T-helper 2 cell (primary cell): ENCODE measurements around the gene BFSP1.
A peak's percentile ranks its signal among the peaks of the same experiment; 100 is the strongest.

ENCODE experiments used
- DNase-seq, 5 experiments: peaks; one replicate each; pipeline versions ENCODE4 v3.0.0 to v3.0.0-alpha.2; 2012 to 2022

Gene BFSP1

DNA sequence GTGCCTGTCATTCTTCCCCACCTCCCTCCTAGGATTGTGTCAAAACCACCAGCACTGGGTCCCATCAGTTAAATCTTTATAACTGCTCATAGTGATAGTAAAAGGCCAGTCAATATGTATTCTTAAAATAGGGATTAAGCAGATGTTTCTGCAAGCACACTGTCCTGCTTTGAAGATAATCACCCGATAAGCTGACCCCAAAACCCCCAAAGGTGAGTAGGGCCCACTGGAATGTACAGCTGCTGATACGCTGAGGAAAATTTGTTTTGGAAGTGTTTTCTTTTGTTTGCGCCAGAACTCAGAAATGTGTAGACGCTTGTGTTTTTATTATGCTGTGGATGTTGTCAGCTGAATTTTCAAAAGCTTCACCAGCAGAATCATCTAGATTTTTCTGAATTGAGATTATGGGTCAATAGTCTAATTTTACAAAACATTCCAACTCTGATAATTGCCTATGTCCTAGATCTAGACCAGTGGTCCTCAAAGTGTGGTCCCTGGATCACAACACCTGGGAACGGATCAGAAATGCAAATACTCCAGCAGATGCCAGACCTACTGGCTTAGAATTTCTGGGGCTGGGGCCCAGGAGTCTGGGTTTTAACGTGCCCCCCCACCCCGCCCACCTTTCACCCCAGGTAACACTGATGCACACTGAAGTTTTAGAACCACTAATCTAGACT is 11.4 kb downstream of the BFSP1 start:
- DNase-seq: no peak

DNA sequence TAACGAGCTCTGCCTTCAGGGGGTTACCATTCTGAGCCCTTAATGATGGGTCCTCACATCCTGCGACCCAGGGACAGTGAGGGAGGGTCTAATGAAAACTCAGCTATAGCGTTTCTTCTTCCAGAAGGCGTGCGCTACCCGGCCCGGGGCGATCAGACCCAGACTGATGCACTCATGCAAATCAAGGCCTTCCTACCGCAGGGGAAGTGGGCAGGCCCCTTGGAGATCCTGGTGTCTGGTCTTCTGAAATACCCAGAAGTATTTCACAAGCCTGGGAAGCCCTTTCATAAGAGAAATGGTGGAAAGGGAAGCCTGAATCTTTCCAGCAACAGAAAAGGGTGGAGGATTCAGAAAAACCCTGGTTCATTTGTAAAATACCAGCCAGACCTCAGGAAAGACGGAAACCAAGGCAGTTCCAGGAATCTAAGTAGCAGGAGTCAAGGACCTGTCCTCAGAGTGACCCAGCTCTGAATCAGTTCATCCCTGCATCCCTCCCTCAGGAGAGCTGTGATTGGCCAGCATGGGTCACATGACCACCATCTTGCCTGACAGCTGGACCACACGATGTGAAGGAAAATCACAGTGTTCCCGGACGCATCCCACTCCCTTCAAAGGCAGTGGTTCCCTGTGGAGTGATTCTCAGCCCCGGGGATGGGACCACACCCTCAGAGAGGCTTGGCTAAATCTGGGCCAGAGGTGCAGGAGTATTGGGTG is 12.7 kb downstream of the BFSP1 start:
- no peak for DNase-seq

DNA sequence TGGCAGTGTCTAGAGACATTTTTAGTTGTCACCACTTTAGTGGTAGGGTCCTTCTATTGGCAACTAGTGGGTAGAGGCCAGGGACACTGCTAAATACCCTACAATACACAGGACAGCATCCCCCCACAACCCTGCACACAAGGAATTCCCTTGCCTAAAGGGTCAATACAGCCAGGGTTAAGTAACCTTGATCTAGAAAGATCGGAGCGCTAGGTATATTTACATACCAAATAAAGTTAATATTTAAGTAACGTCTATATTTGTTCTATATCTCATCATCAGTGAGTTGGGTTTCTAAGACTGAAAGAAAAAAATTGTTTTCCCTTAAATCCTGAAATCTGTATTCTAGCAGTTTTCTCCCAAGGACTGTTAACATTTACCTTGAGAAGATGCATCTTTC is 16.1 kb downstream of the BFSP1 start:
- DNase-seq: no peak

DNA sequence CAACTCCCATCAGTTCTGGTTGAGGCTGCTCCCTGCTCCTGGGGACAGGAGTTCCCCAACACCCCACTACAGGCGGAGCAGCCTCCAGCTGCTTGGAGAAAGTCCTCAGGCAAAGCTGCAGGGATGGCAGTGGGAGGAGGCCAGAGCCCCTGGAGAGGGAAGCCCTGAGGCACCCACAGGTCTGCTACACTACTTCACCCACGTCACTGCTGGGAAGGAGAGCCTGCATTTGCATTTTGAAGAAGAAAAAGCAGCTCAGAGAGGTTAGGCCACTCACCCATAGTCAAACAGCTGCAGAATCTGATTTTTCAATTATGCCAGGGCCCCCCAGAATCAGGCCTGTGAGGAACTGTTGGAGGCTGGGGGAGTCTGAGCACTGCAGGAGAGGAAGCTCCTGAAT is 17.2 kb downstream of the BFSP1 start:
- DNase-seq: no peak

DNA sequence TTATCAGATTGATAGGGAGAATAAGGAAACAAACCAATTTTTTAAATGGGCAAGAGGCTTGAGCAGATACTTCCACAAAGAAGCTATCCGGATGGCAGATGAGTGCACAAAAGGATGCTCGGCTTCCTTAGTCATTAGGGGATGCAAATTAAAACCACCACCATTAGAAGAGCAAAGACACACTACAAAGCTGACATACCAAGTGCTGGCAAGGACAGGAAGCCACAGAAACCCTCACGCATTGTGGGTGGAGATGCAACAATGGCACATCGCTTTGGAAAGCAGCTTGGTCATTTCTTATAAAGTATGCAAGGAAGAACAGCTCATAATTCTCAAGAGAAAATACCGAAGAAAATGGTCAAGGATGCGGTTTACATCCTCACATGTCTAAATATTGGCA is 19.8 kb downstream of the BFSP1 start:
- DNase-seq: peak in 1 of 5 experiments; percentile 63

DNA sequence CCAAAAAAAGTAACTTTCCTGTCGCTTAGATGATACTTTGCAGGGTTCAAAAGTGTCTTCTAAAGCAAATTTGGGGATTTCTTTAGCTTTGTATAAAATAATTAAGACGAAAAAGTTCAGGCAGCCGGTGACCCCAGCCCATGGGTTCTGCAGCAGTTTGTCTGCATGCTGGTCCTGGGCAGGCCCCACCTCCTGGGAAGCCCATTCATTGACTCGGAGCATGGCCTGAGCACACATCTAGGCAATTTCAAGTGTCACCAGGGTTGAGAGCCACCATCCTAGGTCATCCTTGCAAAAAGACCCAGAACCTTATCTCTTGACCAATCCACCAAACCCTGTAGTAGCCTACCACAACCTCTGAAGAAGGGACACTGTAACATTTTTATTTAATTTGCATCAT is 20.6 kb downstream of the BFSP1 start:
- no peak for DNase-seq

DNA sequence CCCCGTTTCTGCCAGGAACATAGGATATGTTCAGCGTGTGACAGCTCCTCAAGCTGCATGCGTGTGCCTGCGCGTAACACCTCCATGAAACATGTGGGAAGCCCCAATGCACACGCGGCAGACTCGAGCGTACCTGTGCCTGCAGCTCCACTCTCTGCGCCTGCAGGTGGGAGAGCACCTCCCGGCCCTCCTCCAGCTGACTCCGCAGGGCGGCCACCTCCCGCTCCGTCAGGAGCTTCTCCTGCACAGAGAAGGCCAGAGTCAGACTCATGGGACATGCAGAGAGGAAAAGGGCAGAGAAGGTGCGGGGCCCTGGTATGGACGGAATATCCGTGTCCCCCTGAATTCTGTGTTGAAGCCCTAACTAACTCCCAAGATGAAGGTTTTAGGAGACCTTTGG is 22.4 kb downstream of the BFSP1 start:
- DNase-seq: no peak

DNA sequence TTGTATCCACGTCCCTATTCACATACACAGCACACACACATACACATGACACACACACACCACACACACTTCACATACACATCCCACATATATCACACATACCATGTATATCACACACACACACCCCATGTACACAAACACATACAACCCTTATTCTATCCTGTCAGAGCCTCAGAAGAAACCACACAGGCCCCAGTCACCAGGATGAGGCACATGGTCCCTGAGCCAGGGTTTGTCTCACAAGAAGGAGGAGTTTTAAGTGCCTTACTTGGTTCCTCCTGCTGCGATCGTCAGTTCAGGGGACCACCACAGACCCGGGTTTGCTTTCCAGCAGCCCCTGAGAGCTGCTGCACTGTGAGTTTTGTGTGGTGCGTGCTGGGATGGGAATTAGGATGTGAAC is 23.6 kb downstream of the BFSP1 start:
- no peak for DNase-seq

DNA sequence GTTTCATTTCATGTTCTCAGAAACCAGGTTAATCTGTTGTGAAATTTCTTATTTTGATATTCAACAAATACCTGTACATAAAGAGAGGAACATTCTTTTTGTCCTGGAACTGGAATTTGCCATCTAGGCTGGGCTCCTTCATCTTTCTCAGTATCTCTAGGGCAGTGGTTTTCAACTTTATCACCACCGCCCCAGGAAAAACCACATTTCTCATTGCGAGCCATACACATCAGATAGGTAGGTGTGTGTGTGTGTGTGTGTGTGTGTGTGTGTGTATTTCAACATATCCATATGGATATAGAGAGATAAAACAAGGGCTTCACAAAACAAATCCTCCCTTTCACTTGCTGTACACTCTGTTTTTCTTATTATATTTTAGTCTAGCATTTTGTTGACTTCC is 24.1 kb downstream of the BFSP1 start:
- DNase-seq: peak in 1 of 5 experiments; percentile 35

DNA sequence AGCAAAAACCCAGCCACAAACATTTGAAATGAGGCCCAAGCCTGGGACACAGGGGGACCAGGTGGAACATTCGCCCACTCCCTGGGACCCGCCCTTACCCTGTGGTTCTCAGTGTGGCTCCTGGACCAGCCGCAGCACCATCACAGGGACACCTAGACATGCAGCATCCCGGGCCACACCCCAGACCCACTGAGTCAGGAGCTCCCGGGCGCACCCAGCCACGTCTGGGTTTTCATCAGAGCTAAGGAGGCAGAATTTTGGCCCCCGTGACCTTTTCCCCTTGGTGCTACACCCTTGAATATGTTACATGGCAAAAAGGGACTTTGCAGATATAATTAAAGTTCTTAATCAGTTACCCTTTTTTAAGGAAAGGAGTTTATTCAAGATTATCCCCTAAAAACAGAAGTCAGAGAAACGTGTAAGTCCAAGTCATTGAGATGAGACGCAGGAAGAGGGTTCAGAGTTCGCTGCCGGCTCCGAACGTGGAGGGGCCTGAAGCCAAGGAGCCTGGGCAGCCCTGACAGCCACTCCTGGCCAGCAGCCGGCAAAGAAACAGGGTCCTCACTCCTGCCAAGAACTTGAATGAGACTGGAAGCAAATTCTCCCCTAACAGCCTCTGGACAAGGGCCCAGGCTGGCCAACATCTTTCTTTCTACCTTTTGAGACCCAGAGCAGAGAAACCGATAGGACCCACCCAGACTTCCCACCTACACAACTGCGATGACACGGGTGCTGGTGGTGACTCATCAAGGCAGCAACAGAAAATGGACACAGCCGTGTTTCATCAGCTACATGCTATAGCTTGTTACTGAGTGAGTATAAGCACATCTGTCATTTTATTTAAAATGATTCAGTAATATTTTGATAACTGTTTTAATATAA is 25.3 kb downstream of the BFSP1 start:
- DNase-seq: peak in 3 of 5 experiments; percentile 4 to 29 (median 27)

DNA sequence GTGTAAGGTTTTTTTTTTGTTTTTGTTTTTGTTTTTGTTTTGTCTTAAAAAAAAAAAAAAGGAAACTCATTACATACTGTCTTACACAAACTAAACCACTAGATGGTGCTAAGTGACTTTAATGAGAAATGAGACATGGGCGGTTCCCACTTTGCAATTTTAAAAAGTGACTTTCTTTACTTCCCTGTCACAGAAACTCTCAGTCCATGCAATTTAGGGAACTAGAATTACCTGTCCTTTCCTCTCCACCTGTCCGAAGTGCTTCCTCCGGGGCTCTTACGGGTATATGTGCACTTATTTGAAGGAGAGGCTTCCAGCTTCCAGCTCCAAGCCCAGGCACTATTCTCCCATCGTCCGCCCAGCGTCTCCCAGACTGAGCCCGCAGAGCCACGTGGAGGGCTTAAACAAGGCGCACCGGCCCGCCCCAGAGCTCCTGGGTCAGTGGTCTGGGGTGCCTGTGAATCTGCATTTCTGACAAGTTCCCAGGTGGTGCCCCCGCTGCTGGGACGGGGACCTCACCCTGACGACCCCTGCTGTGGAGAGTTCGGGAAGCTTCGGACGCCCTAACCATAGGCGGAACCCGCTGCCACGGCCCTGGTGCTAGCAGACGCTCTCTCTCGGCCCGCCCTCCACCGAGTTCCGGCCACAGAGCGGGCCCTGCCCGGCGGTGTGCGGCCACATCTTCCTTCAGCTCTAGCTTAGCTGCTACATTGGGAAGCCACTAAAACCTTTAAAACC is 26.1 kb downstream of the BFSP1 start:
- peak in 4 of 5 experiments; percentile 21 to 66 (median 39) for DNase-seq

DNA sequence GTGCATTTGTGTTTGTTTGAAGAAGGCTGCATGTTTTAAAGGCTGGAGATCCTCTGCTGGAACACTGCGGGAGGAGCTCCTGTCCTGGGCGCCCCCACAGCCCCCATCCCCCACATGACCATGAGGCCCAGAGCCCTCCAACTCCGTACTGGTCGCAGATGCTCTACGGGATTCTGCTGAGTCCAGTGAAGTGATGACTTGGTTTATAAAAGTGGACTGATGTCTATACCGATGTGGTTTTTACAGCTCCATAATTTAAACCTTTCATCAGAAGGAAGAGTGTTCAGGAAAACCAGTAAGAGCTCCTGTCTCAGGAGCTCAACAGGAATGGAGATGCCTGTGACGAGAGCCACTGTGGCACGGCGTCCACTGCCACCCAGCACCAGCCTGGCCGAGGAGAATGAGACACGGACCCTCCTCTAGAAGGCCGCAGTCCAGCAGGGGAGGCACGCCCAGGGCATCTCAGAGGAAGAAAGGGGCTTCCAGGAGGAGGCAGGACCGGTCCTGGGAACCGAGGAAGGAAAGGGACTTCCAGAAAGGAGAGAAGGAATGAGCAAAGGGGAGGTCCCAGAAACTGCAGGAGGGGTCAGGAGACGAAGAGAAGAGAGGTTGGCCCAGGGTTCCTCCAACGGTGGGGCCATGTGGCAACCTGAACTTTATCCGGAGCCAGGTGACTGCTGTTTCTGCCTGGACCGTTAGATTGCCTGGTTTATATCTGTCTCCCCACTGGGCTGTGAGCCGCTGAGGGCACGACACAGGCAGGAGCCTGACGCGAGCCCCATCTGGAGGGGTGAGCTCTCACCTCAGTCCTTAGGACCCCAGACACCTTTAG is 26.9 kb downstream of the BFSP1 start:
- no peak for DNase-seq

DNA sequence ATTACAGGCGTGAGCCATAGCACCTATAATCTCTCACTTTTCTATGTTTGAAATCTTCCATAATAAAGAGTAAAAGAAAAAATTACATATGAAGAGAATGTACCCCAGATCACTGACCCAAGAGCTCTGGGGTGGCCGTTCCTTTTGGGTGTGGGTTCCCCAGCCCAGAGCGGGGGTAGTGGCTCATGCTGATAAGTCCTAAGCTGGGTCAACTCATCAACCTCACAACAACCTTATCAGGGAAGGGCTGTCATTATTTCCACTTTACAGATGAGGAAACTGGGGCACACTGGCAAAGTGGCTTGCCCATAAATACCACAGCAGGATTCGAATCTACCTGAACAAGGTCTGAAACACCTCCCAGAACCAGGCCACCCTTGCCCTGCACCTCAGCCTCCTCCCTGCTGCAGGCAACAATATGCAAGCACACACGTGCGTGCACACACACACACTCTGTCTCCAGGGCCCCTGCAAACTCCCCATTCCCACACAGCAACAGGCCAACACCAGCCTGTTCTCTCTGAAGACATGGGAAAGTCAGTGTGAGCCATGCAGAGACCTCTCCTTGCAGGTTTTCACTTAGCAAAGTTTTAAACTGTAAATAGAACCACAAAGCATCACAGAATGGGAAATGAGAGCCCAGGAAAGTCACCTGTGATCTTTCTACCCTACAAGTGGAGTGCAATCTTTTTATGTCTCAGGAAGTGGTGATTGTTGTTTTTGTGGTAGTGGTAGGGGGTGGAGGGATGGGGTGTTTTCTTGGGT is 27.7 kb downstream of the BFSP1 start:
- DNase-seq: peak in 1 of 5 experiments; percentile 63

DNA sequence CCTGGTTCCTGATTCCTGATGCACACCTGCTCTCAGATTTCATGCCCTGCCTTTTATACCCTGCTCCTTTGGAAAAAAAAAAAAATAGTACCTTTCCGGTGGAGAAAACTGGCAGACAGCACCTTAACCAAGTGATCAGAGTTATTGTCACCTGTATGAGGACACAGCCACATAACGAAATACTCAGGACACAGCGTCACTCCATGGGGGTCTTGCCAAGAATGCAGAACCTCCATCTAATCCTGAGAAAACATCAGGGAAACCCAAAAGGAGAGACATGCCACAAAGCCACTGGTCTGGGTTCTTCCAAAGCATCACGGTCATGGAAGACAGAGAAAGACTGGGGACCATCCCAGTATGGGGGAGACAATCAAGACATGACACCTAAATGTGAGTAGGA is 29.1 kb downstream of the BFSP1 start:
- no peak for DNase-seq

DNA sequence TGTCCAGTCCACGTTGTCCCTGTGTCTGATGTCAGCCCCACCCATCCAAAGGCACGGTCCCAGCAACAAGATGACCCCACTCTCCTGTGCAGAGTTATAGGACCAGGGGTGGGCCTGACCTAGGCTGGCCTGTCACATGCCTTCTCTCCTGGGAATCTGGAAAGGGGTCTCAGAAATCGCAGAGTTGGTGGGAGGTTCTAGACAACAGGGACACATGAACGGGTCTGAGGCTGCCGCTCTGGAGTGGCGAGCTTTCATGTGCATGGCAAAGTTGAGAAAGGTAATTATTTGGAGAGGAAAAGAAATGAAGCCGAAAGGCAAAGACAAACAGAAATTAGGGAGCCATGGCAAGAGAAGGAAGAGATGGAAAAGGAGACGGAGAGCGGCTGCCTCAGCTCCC is 29.5 kb downstream of the BFSP1 start:
- no peak for DNase-seq

DNA sequence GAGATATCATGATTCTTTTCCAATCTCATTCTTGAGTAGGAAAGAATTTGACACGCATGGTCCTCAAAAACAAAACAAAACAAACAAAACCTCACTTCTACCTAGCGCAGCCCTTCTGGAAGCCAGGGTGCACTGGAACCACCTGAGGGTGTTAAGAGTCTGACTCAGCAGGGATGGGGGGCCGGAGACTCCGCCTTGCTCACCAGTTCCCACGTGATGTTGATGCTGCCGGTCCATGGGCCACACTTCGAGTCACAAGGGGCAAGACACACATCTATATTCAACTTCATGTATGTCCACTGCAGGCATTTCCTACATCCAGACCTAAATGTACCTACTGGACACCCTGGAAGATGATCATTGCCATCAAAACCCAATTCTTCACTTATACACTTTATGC is 30.4 kb downstream of the BFSP1 start:
- DNase-seq: no peak

DNA sequence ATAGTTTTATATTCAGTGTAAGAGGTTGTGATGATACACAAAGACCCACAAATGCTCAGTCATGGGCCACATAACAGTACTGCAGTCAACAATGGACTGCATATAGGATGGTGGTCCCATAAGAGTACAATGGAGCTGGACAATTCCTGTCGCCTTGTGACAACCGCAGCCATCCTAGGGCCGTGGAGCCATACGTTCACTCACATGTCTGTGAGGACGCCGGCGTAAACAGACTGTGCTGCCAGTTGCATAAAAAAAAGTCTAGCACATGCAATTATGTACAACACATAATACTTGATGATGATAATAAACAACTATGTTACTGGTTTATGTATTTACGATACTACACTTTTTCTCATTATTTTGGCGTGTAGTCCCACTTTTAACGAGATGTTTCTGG is 30.9 kb downstream of the BFSP1 start:
- no peak for DNase-seq

DNA sequence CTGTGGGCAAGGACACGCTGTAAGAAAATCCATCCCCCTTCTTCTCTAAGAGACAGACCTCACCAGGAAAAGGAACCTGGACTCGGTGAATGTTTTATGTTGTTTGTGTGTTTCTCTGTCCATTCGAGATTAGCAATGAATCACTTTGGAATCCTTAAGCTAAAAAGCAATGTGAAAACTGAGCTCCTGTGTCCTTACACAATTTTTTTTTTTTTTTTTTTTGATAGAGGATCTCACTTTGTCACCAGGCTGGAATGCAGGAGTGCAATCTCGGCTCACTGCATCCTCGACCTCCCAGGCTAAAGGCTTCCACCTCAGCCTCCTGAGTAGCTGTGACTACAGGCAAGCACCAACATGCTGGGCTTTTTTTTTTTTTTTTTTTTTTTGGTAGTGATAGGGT is 32.1 kb downstream of the BFSP1 start:
- DNase-seq: no peak

DNA sequence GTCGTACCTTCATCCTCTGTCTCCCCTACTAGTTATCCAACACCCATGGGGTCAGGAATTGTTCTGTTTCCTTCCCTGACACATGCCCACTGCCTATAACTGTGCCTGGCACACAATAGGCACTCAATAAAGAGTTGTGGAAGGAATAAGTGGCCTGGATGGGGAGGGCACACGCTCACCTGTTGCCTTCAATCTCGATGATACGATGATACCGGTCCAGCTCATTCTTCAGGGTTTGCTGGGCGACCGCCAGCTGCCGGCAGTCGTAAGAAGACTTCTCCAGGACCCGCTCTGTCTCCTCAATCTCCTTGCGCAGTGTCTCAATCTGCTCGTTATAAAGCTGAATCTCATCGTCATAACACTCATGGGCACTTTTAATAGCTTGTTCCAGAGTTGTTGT is 32.5 kb downstream of the BFSP1 start:
- DNase-seq: no peak

DNA sequence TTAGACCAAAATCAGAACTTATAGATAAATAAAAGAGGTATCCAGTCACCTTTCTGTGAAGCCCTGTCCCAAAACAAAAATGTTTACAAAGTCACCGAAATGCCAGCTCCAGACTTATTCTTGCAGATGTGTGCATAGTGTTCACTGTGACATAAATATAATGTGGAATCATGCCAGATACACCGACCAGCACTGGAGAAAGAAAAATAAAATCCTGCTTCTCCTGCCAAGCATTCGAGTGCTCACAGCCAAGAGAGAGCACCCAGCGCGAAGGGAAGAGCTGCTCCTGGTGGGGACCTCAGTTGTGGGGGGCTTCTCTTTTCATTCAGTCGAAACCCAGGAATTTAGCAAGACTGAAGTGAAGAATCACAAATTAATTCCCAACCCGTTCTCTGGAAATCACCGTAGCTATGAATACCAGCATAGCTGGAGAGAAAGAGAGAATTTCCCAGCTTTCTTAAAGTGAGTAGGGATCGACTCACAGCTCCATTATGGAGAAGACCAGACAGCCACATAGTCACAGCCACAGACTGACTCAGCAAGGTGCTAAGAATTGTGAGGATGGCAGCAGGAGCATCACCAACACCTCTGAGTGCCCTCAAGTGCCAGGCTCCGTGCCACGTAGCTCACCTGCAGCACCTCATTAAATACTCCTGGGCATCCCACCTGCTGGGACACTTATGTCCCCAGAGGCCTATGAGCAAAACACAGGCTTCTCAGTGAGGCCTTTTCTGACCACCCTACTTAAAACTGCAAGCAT is 33.2 kb downstream of the BFSP1 start:
- no peak for DNase-seq
